H9 (cell line): ENCODE data around the gene NDUFA9. TPM values are rescaled to one million over a fixed set of nuclear protein-coding genes. Genes with fewer than 3 reads are reported as not detected.

Source experiments
- DNase-seq: peaks from one replicate; pipeline ENCODE4 v3.0.0-alpha.2; 2017
- H2AFZ ChIP-seq: one replicate; pipeline ENCODE4 v1.6.1; 2013; ENCODE audit warnings: mild to moderate bottlenecking, low read length, control low read depth, moderate library complexity
- H2AK5ac ChIP-seq: 2 replicates; pipeline ENCODE4 v1.6.1; 2013; ENCODE audit warnings: low read length, control low read depth, mixed read lengths; ENCODE audit not compliant: insufficient read length
- H2BK120ac ChIP-seq: one replicate; pipeline ENCODE4 v1.6.1; 2013; ENCODE audit warnings: low read depth, mild to moderate bottlenecking, low read length, control low read depth, inconsistent platforms; ENCODE audit not compliant: poor library complexity, severe bottlenecking
- H2BK12ac ChIP-seq: 2 replicates; pipeline ENCODE4 v1.6.1; 2013; ENCODE audit warnings: low read length, control low read depth, mixed read lengths, low read depth; ENCODE audit not compliant: insufficient read length
- H2BK15ac ChIP-seq: 2 replicates; pipeline ENCODE4 v1.6.1; 2013; ENCODE audit warnings: low read depth, low read length, control low read depth
- H2BK20ac ChIP-seq: one replicate; pipeline ENCODE4 v1.6.1; 2013; ENCODE audit warnings: low read depth, mild to moderate bottlenecking, low read length, control low read depth, inconsistent platforms; ENCODE audit not compliant: poor library complexity, severe bottlenecking
- H2BK5ac ChIP-seq: 2 replicates; pipeline ENCODE4 v1.6.1; 2013; ENCODE audit warnings: low read length, control low read depth, mixed read lengths; ENCODE audit not compliant: insufficient read length
- H3K14ac ChIP-seq: 2 replicates; pipeline ENCODE4 v1.6.1; 2013; ENCODE audit warnings: low read length, control low read depth; ENCODE audit not compliant: insufficient read depth
- H3K18ac ChIP-seq: 2 replicates; pipeline ENCODE4 v1.6.1; 2013; ENCODE audit warnings: low read depth, mild to moderate bottlenecking, mixed read lengths, low read length, control low read depth; ENCODE audit not compliant: insufficient read length
- H3K23ac ChIP-seq: 2 replicates; pipeline ENCODE4 v1.6.1; 2013; ENCODE audit warnings: low read length, control low read depth, mixed read lengths, low read depth; ENCODE audit not compliant: insufficient read length
- H3K23me2 ChIP-seq: 2 replicates; pipeline ENCODE4 v1.6.1; 2013; ENCODE audit warnings: low read depth, mild to moderate bottlenecking, mixed read lengths, low read length, control low read depth; ENCODE audit not compliant: insufficient read length, poor library complexity, severe bottlenecking
- H3K27ac ChIP-seq: 2 replicates; pipeline ENCODE4 v1.5.1; 2013; ENCODE audit warnings: low read length, control low read depth, mixed read lengths, low read depth; ENCODE audit not compliant: insufficient read length
- H3K27me3 ChIP-seq: 2 replicates; pipeline ENCODE4 v1.6.1; 2013; ENCODE audit warnings: low read length, control low read depth, inconsistent platforms; ENCODE audit not compliant: insufficient read depth
- H3K4ac ChIP-seq: 2 replicates; pipeline ENCODE4 v1.6.1; 2013; ENCODE audit warnings: low read depth, mild to moderate bottlenecking, control low read depth, inconsistent platforms, low read length, moderate library complexity
- H3K4me1 ChIP-seq: 2 replicates; pipeline ENCODE4 v1.6.1; 2013; ENCODE audit warnings: low read length, control low read depth, inconsistent platforms; ENCODE audit not compliant: insufficient read depth
- H3K4me2 ChIP-seq: 2 replicates; pipeline ENCODE4 v1.6.1; 2013; ENCODE audit warnings: low read length, control low read depth, mixed read lengths; ENCODE audit not compliant: insufficient read length, insufficient read depth
- H3K56ac ChIP-seq: 2 replicates; pipeline ENCODE4 v1.6.1; 2013; ENCODE audit warnings: low read depth, mild to moderate bottlenecking, mixed read lengths, low read length, control low read depth; ENCODE audit not compliant: insufficient read length
- H3K79me1 ChIP-seq: 2 replicates; pipeline ENCODE4 v1.6.1; 2013; ENCODE audit warnings: low read depth, mild to moderate bottlenecking, moderate library complexity, low read length, control low read depth, inconsistent platforms; ENCODE audit not compliant: insufficient read depth, poor library complexity, severe bottlenecking
- H3K79me2 ChIP-seq: 2 replicates; pipeline ENCODE4 v1.6.1; 2013; ENCODE audit warnings: low read length, control low read depth, inconsistent platforms; ENCODE audit not compliant: insufficient read depth
- H3K9ac ChIP-seq: 2 replicates; pipeline ENCODE4 v1.6.1; 2013; ENCODE audit warnings: low read length, control low read depth, mixed read lengths; ENCODE audit not compliant: insufficient read length; ENCODE audit errors: extremely low read depth
- H3K9me3 ChIP-seq: one replicate; pipeline ENCODE4 v1.6.1; 2013; ENCODE audit warnings: low read depth, low read length, inconsistent platforms; ENCODE audit not compliant: control insufficient read depth
- H3T11ph ChIP-seq: one replicate; pipeline ENCODE4 v1.6.1; 2013; ENCODE audit warnings: mild to moderate bottlenecking, low read length, control low read depth, inconsistent platforms
- H4K20me1 ChIP-seq: one replicate; pipeline ENCODE4 v1.6.1; 2013; ENCODE audit not compliant: control insufficient read depth, insufficient read length, insufficient read depth
- H4K5ac ChIP-seq: 2 replicates; pipeline ENCODE4 v1.6.1; 2013; ENCODE audit warnings: low read depth, mild to moderate bottlenecking, mixed read lengths, low read length, control low read depth; ENCODE audit not compliant: insufficient read length
- H4K8ac ChIP-seq: replicated peaks from 2 replicates; pipeline ENCODE4 v1.6.1; 2013; ENCODE audit warnings: low read length, control low read depth, mixed read lengths, low read depth; ENCODE audit not compliant: insufficient read length
- H4K91ac ChIP-seq: 2 replicates; pipeline ENCODE4 v1.6.1; 2013; ENCODE audit warnings: low read depth, mild to moderate bottlenecking, moderate library complexity, mixed read lengths, low read length, control low read depth; ENCODE audit not compliant: insufficient read length
- H3K27ac Mint-ChIP-seq, 3 experiments: 2 replicates in 2 of 3; 3 replicates in 1 of 3; pipeline ENCODE4 v1.8.0; 2020 to 2021; ENCODE audit warnings: mixed read lengths in 3 of 3, mild to moderate bottlenecking in 1 of 3, moderate library complexity in 1 of 3
- H3K27me3 Mint-ChIP-seq: 2 replicates; pipeline ENCODE4 v1.8.0; 2021; ENCODE audit warnings: low read depth, mild to moderate bottlenecking, moderate library complexity, mixed read lengths
- H3K36me3 Mint-ChIP-seq, 3 experiments: 2 replicates in 2 of 3; 3 replicates in 1 of 3; pipeline ENCODE4 v1.8.0; 2020 to 2021; ENCODE audit warnings: low read depth in 3 of 3, mixed read lengths in 3 of 3; ENCODE audit not compliant: insufficient read depth in 1 of 3
- H3K4me1 Mint-ChIP-seq, 2 experiments: 2 replicates each; pipeline ENCODE4 v1.8.0; 2020; ENCODE audit warnings: mixed read lengths in 2 of 2
- H3K4me3 Mint-ChIP-seq, 2 experiments: 2 replicates in 1 of 2; 3 replicates in 1 of 2; pipeline ENCODE4 v1.8.0; 2020 to 2021; ENCODE audit warnings: mild to moderate bottlenecking in 2 of 2, mixed read lengths in 2 of 2, moderate library complexity in 1 of 2
- H3K9me3 Mint-ChIP-seq, 2 experiments: 2 replicates in 1 of 2; 3 replicates in 1 of 2; pipeline ENCODE4 v1.8.0; 2020; ENCODE audit warnings: mild to moderate bottlenecking in 2 of 2, mixed read lengths in 2 of 2, moderate library complexity in 1 of 2
- CTCF ChIP-seq: fragments of 200-600 bp; sonication (generic); conservative IDR thresholded peaks from 3 replicates; pipeline ENCODE4 v1.8.0; 2021; ENCODE audit warnings: antibody characterized with exemption, mild to moderate bottlenecking
- WGBS: extraction: QIAGEN DNeasy Blood & Tissue Kit; methylation state at CpG from one replicate; pipeline ENCODE4 v1.1.7; 2013; ENCODE audit warnings: missing lambda C conversion rate, low lambda C conversion rate, mixed read lengths; ENCODE audit not compliant: insufficient read length; ENCODE audit errors: extremely low coverage; 5-methylcytosine and 5-hydroxymethylcytosine counted together
- total RNA-seq: library from RNA; stranded (reverse); gene quantifications from 2 replicates; pipeline ENCODE4 v1.2.1, GENCODE V29; 2021

The NDUFA9 gene
- total RNA-seq, 1 experiment from 2014 or later, result 83.9 TPM

DNA sequence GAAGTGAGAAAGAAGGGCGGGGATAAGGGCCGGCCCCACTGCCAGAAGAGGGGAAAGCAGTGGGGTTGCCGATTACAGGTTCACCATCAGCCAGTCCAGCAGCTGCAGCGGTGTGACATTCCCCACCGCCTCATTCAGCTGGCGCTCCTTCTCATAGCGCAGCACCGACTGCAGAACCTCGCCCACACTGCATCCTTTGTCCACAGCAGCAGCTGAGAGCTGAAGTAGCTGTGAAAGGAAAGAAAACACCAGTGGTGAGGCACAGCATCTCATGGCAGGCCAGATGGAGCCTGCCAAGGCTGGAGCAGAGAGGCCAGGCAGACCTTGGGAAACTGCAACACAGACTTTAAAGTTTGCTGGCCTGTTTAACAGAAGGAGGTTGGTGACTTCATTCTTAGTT is 33.2 kb upstream of the NDUFA9 start:
- Histone ChIP-seq H3K23ac (no peak overlapping the region), H2BK12ac (no peak overlapping the region), H3K4ac (no peak overlapping the region), H2AFZ (no peak overlapping the region), H4K5ac (no peak overlapping the region), H3K14ac (no peak overlapping the region), H4K91ac (no peak overlapping the region), H3K27me3 (no peaks in the 10 kb centered on the region), H2BK5ac (no peak overlapping the region), H3K9me3 (no peaks in the 10 kb centered on the region), H4K20me1 (no peaks in the 10 kb centered on the region), H3K79me1 (no peaks in the 10 kb centered on the region), H3K4me1 (no peaks in the 10 kb centered on the region), H3K79me2 (no peaks in the 10 kb centered on the region), H3K4me2 (no peak overlapping the region), H2BK15ac (no peak overlapping the region), H2BK120ac (no peak overlapping the region), H3K56ac (no peak overlapping the region), H3K27ac (no peak overlapping the region), H3K23me2 (no peaks in the 10 kb centered on the region), H2AK5ac (no peak overlapping the region), H2BK20ac (no peak overlapping the region), H4K8ac (no peak overlapping the region), H3K18ac (no peak overlapping the region), H3T11ph (no peak overlapping the region), H3K9ac (no peak overlapping the region)
- H3K27me3 Mint-ChIP-seq, result no peaks in the 10 kb centered on the region; the same call in 1 of the 2 replicates
- H3K4me3 Mint-ChIP-seq, result no peak overlapping the region
- no peak overlapping the region; a peak in 1 of 7 replicates for H3K27ac Mint-ChIP-seq
- peaks cover 0 to 16% (median 14%) of the 10 kb centered on the region in 3 experiments; a peak in 4 of 7 replicates for H3K36me3 Mint-ChIP-seq
- no peak for DNase-seq
- no peaks in the 10 kb centered on the region for H3K9me3 Mint-ChIP-seq
- WGBS, result no CpG with 5 or more reads among the region's 9 CpGs
- H3K4me1 Mint-ChIP-seq, result no peaks in the 10 kb centered on the region
- TF ChIP-seq CTCF, result no peak
